Neural progenitor cell (in vitro differentiated cells): ENCODE results near the gene FRY.

ENCODE experiments used
- CTCF ChIP-seq: fragments of 200-600 bp; sonication (generic); IDR thresholded peaks from 2 replicates; pipeline ENCODE4 v1.5.1; 2017; ENCODE audit warnings: antibody characterized with exemption, mild to moderate bottlenecking
- EZH2phosphoT487 ChIP-seq: fragments of 200-600 bp; sonication (generic); IDR thresholded peaks from 2 replicates; pipeline ENCODE4 v1.6.1; 2017; ENCODE audit warnings: antibody characterized with exemption

GRCh38 chr13:32262619-32263018, 231.0 kb downstream of the FRY start:
- TF ChIP-seq CTCF (no peak), EZH2phosphoT487 (no peak)
